Heart left ventricle (tissue), 16 donors: ENCODE results near the gene GATA5. TPM values are rescaled to one million over a fixed set of nuclear protein-coding genes. Genes with fewer than 3 reads are reported as not detected.

ENCODE experiments used
- ATAC-seq, 4 donors: fragments of 200-7000 bp; cut with Tn5 transposase; one replicate each; pipeline ENCODE4 v1.9.1; 2020 to 2022; ENCODE audit warnings: moderate library complexity in 4 of 4, mild to moderate bottlenecking in 3 of 4, moderate number of reproducible peaks in 1 of 4
- DNase-seq, 5 donors: peaks; one replicate each; pipeline ENCODE4 v3.0.0-alpha.2; 2020
- H3K27ac ChIP-seq, 12 donors: fragments of 200-600 bp; sonication (generic) in 4 of 12; one replicate each; pipeline versions ENCODE4 v1.5.0 to v1.8.0; 2016 to 2022; ENCODE audit warnings: mild to moderate bottlenecking in 2 of 12
- H3K27me3 ChIP-seq, 9 donors: fragments of 200-600 bp; sonication (generic) in 2 of 9; one replicate each; pipeline versions ENCODE4 v1.5.1 to v1.8.0; 2016 to 2022; ENCODE audit warnings: mild to moderate bottlenecking in 3 of 9
- H3K36me3 ChIP-seq, 9 donors: fragments of 200-600 bp; sonication (generic) in 2 of 9; one replicate each; pipeline versions ENCODE4 v1.5.0 to v1.8.0; 2018 to 2022; ENCODE audit warnings: mild to moderate bottlenecking in 2 of 9
- H3K4me1 ChIP-seq, 12 donors: fragments of 200-600 bp; sonication (generic) in 4 of 12; one replicate each; pipeline versions ENCODE4 v1.5.0 to v1.8.0; 2016 to 2022; ENCODE audit warnings: mild to moderate bottlenecking in 3 of 12
- H3K4me3 ChIP-seq, 12 donors: fragments of 200-600 bp; sonication (generic) in 4 of 12; one replicate each; pipeline versions ENCODE4 v1.5.0 to v1.8.0; 2017 to 2022; ENCODE audit warnings: mild to moderate bottlenecking in 9 of 12, moderate library complexity in 4 of 12
- H3K9me3 ChIP-seq, 12 donors: fragments of 200-600 bp; sonication (generic) in 4 of 12; one replicate each; pipeline versions ENCODE4 v1.5.0 to v1.8.0; 2016 to 2022; ENCODE audit warnings: mild to moderate bottlenecking in 1 of 12
- POLR2A ChIP-seq, 2 donors: fragments of 450-650 bp; IDR thresholded peaks; one replicate each; pipeline ENCODE4 v1.6.1; 2017; ENCODE audit warnings: antibody characterized with exemption in 2 of 2, mild to moderate bottlenecking in 2 of 2, moderate library complexity in 2 of 2
- WGBS, 4 donors: extraction: QIAGEN DNeasy Blood & Tissue Kit in 2 of 4; methylation state at CpG; one replicate each; pipeline versions ENCODE4 v1.1.5 to v1.1.7; 2013 to 2018; 5-methylcytosine and 5-hydroxymethylcytosine counted together
- intact Hi-C, 10 donors: fragments of 100-400 bp; cut with DNase I; formaldehyde crosslinking; loops; one replicate each; pipeline versions ENCODE4 v1.11.1 to v1.14.2; 2022
- polyA plus RNA-seq, 2 donors: library from polyadenylated mRNA; stranded (reverse); fragments of 200-250 nt; gene quantifications; one replicate each; pipeline ENCODE4 v1.2.3, GENCODE V29; 2013
- total RNA-seq, 9 donors: library from RNA; depleted of rRNA in 2 of 9; stranded (reverse); fragments of >200 nt in 2 of 9; fragmentation: NEBNext Ultra II Directional in 3 of 9; extraction: Animal tissue kit (Norgen Biotek cat#: 25700) in 3 of 9; gene quantifications; one replicate each; pipeline versions ENCODE4 v1.1.0 to v1.2.4, GENCODE V29; 2016 to 2023
- TF ChIP-seq, protein P1 (sequence below), 12 donors: fragments of 200-600 bp; sonication (generic) in 4 of 12; IDR thresholded peaks; one replicate each; pipeline versions ENCODE4 v1.5.0 to v1.8.0; 2018 to 2022; ENCODE audit warnings: antibody characterized with exemption in 12 of 12, mild to moderate bottlenecking in 5 of 12
- donor health status: ischemic (EF 13 %, LVEDD 7.1; RV severe dilation, severe dysfunction).
- donor health status: healthy with polysubstance abuse.
- donor health status: DM: no; HTN: yes; CAD: no.
- donor health status: DM: no; HTN: no; CAD: no.
- donor health status: ischemic (EF 25% LVEDD 6.9; RV normal size, moderate dysfunction).
- donor health status: ischemic (EF 25% LVEDD 5.7; RV mildly dilated, moderate dysfunction).
- donor health status: healthy.
- donor health status: DM: yes; HTN: yes; CAD: no.
- donor health status: ischemic (EF 35%, LVEDD 5.7; RV mildly dilated, moderate dysfunction).
- donor health status: nonischemic (EF 11% LVEDD 7.7; RV severe dilation, severe dysfunction).
- donor health status: DM: yes; HTN: yes; CAD: no.
- donor health status: PGD.
- donor health status: ischemic (EF 29% LVEDD 5.4; RV normal size, mild dysfunction).
- donor health status: nonischemic (EF 23%, LVEDD 6.1; RV moderate dilation, normal function).

Gene GATA5
- total and polyA plus RNA-seq, 11 donors = 0.21 to 7.4 (median 0.98) TPM

DNA sequence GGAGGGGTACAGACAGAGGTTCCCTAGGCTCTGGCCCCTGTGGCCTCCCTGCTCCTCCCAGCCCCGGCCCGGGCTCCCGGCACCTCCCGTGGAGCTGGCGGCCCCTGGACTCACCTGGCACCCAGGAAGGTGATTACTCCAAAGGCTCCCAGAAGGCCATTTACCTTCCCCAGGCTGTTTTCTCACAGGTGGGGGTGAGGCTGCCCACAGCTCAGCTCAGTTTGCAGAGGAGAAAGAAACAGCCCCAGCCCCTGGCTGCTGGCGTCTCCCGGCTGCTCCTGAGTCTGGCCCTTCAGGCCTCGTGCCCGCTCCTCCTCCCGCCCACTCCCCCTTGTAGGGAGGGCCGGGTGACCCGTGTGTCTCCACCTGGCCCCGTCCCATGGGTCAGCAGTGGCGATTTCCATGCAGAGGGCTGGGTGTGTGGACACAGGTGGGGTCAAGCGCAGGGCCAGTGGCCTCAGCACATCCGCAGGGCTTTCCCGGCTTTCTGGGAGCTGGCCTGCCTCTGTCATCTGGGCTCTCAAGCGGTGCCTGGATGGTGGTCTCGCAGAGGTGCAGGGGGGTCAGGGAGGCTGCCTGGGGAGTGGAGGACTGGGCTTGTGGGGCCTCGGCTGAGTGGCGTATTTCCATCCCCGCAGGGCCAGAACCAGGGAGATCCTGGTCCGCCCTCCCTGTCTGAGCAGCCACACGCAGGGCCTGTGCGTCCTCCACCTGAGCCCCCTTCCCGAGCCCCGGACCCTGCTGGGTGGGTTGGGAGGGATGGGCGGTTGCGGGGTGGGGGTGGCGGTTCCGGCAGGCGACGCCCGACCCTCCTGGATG, 20.2 kb upstream of the GATA5 start:
- peaks cover 0 to 47% (median 26%) of the 10 kb centered on the region in 12 donors for H3K4me1 ChIP-seq
- peaks cover 0 to 14% (median 0%) of the 10 kb centered on the region in 9 donors for H3K27me3 ChIP-seq
- WGBS, 4 donors = 49 to 64% (median 55%) methylated on average over 21 to 34 of the region's 34 CpGs

DNA sequence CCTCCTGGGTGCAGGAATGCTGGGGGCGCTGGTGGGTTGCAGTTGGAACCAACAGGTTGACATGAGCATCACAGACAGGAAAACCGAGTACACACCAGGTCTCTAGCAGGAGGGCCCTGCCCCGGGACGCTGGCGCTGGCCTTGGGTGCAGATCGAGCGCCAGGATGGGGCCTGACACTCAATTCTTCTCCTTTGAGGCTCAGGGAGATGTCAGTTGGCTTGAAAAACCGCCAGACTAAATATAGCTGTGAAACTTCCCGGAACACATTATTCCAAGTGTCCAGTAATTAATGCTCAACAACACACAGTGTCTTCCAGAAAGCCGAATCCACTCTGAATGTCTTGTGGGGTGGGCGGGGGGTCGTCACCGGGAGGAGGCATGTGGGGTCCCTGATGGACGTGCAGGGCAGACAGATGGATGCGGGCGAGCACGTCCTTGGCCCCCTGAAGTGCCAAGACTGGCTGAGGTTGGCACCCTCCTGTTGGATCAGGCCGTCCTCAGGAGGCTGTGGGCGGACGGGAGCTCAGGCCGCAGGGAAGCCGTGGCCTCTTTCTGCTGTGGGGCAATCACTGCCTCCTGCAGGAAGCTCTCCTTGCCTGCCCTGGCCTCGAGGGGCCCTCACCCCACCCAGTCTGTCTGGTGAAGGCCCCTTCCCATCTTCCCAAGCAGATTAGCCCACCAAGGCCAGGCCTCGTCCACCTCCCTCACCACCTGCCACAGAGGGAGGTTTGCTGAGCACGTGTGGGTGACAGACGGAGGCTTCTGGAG, 19.4 kb upstream of the GATA5 start:
- peaks cover 0 to 14% (median 0%) of the 10 kb centered on the region in 9 donors for H3K27me3 ChIP-seq
- WGBS, 4 donors = 54 to 65% (median 55%) methylated on average over 21 to 26 of the region's 26 CpGs
- no peaks in the 10 kb centered on the region for H3K36me3 ChIP-seq
- H3K4me3 ChIP-seq = no peak overlapping the region
- ATAC-seq = peak; percentile 9 to 55 (median 33)
- H3K9me3 ChIP-seq = no peaks in the 10 kb centered on the region
- peaks cover 0 to 42% (median 26%) of the 10 kb centered on the region in 12 donors for H3K4me1 ChIP-seq
- DNase-seq = no peak
- intact Hi-C loops = loop anchor here in 9 of 10 donors (5.0 to 10.0 kb wide), 7 partner anchors 80 to 312 kb away; partner anchors contain the start of genes ADRM1 (in 6 of the 9) and CABLES2 (in 1 of the 9)
- H3K27ac ChIP-seq = peak overlapping the region in 11 of 12 donors; percentile 44 to 90 (median 69)
- no peak for TF ChIP-seq POLR2A (IDR thresholded peaks at IDR 0.05)
- TF ChIP-seq, protein P1, sequence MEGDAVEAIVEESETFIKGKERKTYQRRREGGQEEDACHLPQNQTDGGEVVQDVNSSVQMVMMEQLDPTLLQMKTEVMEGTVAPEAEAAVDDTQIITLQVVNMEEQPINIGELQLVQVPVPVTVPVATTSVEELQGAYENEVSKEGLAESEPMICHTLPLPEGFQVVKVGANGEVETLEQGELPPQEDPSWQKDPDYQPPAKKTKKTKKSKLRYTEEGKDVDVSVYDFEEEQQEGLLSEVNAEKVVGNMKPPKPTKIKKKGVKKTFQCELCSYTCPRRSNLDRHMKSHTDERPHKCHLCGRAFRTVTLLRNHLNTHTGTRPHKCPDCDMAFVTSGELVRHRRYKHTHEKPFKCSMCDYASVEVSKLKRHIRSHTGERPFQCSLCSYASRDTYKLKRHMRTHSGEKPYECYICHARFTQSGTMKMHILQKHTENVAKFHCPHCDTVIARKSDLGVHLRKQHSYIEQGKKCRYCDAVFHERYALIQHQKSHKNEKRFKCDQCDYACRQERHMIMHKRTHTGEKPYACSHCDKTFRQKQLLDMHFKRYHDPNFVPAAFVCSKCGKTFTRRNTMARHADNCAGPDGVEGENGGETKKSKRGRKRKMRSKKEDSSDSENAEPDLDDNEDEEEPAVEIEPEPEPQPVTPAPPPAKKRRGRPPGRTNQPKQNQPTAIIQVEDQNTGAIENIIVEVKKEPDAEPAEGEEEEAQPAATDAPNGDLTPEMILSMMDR (IDR thresholded peaks at IDR 0.05) = no peak

More for the DNA sequence above, 20.2 kb upstream of the GATA5 start:
- TF ChIP-seq, protein P1 (IDR thresholded peaks at IDR 0.05) = no peak
- no peak for TF ChIP-seq POLR2A (IDR thresholded peaks at IDR 0.05)
- DNase-seq (no peak), ATAC-seq (peak in 1 of 4 donors; percentile 1)
- Histone ChIP-seq H3K9me3 (no peaks in the 10 kb centered on the region), H3K36me3 (no peaks in the 10 kb centered on the region), H3K27ac (peak overlapping the region in 9 of 12 donors; percentile 44 to 90 (median 77)), H3K4me3 (no peak overlapping the region)
- intact Hi-C loops = loop anchor here in 9 of 10 donors (2.0 to 10.0 kb wide), 8 partner anchors 81 to 311 kb away; partner anchors contain the start of genes ADRM1 (in 6 of the 9) and CABLES2 (in 1 of the 9)

DNA sequence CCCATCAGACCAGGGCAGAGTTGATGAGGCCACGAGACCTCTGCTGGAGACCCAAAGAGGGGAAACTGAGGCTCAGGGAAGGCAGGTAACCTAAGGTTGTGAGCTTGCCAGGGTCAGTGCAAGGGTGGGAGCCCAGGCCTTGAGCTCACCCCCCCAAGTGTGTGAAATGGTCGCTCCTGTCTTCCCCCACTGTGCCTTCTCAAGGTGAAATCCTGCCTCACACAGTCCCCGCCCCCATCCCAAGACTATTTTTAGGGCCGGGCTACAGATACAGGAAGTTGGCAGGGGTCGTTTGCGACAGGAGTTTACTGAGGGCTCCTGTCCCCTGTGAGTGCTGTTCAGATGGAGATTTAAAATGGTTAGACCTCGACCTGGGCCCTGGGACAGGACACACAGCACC, 18.7 kb upstream of the GATA5 start:
- H3K27ac ChIP-seq = peak overlapping the region in 11 of 12 donors; percentile 44 to 90 (median 69)
- 12 to 31% (median 16%) methylated on average over 5 to 7 of the region's 7 CpGs for WGBS, 4 donors
- DNase-seq (peak in 3 of 5 donors; percentile 46 to 74 (median 73)), ATAC-seq (peak; percentile 28 to 64 (median 52))
- no peak overlapping the region for H3K4me3 ChIP-seq
- intact Hi-C loops = loop anchor here in 7 of 10 donors (10.0 kb wide), 3 partner anchors 80 to 200 kb away; partner anchors contain the start of gene ADRM1 (in 5 of the 7)
- H3K9me3 ChIP-seq = no peaks in the 10 kb centered on the region
- H3K27me3 ChIP-seq = peaks cover 0 to 14% (median 0%) of the 10 kb centered on the region in 9 donors
- TF ChIP-seq, protein P1 (IDR thresholded peaks at IDR 0.05) = no peak
- no peak for TF ChIP-seq POLR2A (IDR thresholded peaks at IDR 0.05)
- no peaks in the 10 kb centered on the region for H3K36me3 ChIP-seq
- H3K4me1 ChIP-seq = peaks cover 0 to 39% (median 24%) of the 10 kb centered on the region in 12 donors
